Lung (tissue), 12 donors: Measurements from ENCODE around the gene XDH. TPM values are rescaled to one million over a fixed set of nuclear protein-coding genes. Genes with fewer than 3 reads are reported as not detected.

Experiments
- ATAC-seq: fragments of 200-7000 bp; cut with Tn5 transposase; one replicate; pipeline ENCODE4 v1.9.1; 2020; ENCODE audit warnings: moderate number of reproducible peaks; ENCODE audit not compliant: insufficient read depth, low FRiP score
- DNase-seq, 3 donors: peaks; one replicate each; pipeline ENCODE4 v3.0.0-alpha.2; 2013 to 2017
- H3K27ac ChIP-seq, 2 donors: one replicate each; pipeline ENCODE4 v1.5.1; 2013; ENCODE audit warnings: mild to moderate bottlenecking in 2 of 2, moderate library complexity in 2 of 2, control low read depth in 1 of 2, inconsistent platforms in 1 of 2, low read depth in 1 of 2, low read length in 1 of 2
- H3K27me3 ChIP-seq, 3 donors: one replicate each; pipeline ENCODE4 v1.5.1; 2013; ENCODE audit warnings: low read length in 2 of 3; ENCODE audit not compliant: control insufficient read depth in 3 of 3, insufficient read depth in 3 of 3
- H3K36me3 ChIP-seq, 4 donors: one replicate each; pipeline ENCODE4 v1.5.1; 2013; ENCODE audit warnings: low read length in 4 of 4, mild to moderate bottlenecking in 1 of 4, moderate library complexity in 1 of 4; ENCODE audit not compliant: control insufficient read depth in 4 of 4, insufficient read depth in 4 of 4
- H3K4me1 ChIP-seq, 5 donors: one replicate each; pipeline ENCODE4 v1.5.1; 2013; ENCODE audit warnings: low read length in 5 of 5, mild to moderate bottlenecking in 2 of 5, moderate library complexity in 1 of 5; ENCODE audit not compliant: control insufficient read depth in 5 of 5, insufficient read depth in 5 of 5
- H3K4me3 ChIP-seq: one replicate; pipeline ENCODE4 v1.5.1; 2013; ENCODE audit warnings: mild to moderate bottlenecking, control low read depth, moderate library complexity
- H3K9ac ChIP-seq, 2 donors: one replicate each; pipeline ENCODE4 v1.5.1; 2013; ENCODE audit warnings: low read length in 2 of 2, control low read depth in 1 of 2; ENCODE audit not compliant: insufficient read depth in 1 of 2
- H3K9me3 ChIP-seq, 4 donors: one replicate each; pipeline ENCODE4 v1.5.1; 2013; ENCODE audit warnings: low read length in 3 of 4, mild to moderate bottlenecking in 1 of 4, moderate library complexity in 1 of 4; ENCODE audit not compliant: control insufficient read depth in 4 of 4, insufficient read depth in 3 of 4
- WGBS, 2 donors: extraction: QIAGEN DNeasy Blood & Tissue Kit; methylation state at CpG; one replicate each; pipeline ENCODE4 v1.1.7; 2013; 5-methylcytosine and 5-hydroxymethylcytosine counted together
- polyA plus RNA-seq, 2 donors: library from polyadenylated mRNA; stranded (reverse); fragments of 200-250 nt; gene quantifications; one replicate each; pipeline ENCODE4 v1.2.1, GENCODE V29; 2013
- total RNA-seq, 2 donors: library from RNA; depleted of rRNA in 1 of 2; stranded (reverse); fragments of >200 nt in 1 of 2; gene quantifications; one replicate each; pipeline ENCODE4 v1.2.1, GENCODE V29; 2014 to 2021
- TF ChIP-seq, protein P1 (sequence below): IDR thresholded peaks from 2 replicates; pipeline ENCODE4 v1.5.1; 2012; ENCODE audit warnings: mild to moderate bottlenecking; ENCODE audit errors: control extremely low read depth, extremely low read depth
- donor health status: control.
- donor health status: control.
- donor health status: Bipolar disorder and iron deficiency.
- donor health status: healthy.
- donor health status: DM: yes; HTN: yes; CAD: no.

The XDH gene
- total and polyA plus RNA-seq, 4 donors = 0.12 to 1.5 (median 0.60) TPM

DNA sequence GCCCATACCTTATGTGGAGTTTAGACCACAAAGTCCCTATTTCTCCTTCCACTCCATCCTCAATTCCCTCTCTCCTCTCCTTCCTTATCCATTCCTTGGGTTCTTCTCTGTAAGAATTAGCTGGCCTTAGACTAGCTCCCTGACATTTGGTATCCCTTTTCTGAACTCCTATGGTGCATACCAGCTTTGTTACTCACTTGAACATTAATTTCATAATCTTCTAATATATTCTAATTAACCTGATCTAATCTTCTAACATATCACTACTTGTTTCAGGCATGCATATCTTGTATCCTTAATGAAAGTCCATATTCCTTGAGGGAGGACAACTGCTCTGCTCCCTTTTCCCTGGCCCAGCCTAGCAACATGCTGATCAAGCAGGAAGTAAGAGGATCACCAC lies 114.2 kb downstream of the XDH start:
- ATAC-seq (no peak), DNase-seq (no peak)
- Histone ChIP-seq H3K4me1 (peaks cover 0 to 32% (median 14%) of the 10 kb centered on the region in 5 donors), H3K36me3 (no peaks in the 10 kb centered on the region), H3K9ac (no peak overlapping the region), H3K27ac (no peak overlapping the region), H3K9me3 (no peaks in the 10 kb centered on the region), H3K27me3 (no peaks in the 10 kb centered on the region), H3K4me3 (no peak overlapping the region)
- TF ChIP-seq, protein P1, sequence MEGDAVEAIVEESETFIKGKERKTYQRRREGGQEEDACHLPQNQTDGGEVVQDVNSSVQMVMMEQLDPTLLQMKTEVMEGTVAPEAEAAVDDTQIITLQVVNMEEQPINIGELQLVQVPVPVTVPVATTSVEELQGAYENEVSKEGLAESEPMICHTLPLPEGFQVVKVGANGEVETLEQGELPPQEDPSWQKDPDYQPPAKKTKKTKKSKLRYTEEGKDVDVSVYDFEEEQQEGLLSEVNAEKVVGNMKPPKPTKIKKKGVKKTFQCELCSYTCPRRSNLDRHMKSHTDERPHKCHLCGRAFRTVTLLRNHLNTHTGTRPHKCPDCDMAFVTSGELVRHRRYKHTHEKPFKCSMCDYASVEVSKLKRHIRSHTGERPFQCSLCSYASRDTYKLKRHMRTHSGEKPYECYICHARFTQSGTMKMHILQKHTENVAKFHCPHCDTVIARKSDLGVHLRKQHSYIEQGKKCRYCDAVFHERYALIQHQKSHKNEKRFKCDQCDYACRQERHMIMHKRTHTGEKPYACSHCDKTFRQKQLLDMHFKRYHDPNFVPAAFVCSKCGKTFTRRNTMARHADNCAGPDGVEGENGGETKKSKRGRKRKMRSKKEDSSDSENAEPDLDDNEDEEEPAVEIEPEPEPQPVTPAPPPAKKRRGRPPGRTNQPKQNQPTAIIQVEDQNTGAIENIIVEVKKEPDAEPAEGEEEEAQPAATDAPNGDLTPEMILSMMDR = no peak

DNA sequence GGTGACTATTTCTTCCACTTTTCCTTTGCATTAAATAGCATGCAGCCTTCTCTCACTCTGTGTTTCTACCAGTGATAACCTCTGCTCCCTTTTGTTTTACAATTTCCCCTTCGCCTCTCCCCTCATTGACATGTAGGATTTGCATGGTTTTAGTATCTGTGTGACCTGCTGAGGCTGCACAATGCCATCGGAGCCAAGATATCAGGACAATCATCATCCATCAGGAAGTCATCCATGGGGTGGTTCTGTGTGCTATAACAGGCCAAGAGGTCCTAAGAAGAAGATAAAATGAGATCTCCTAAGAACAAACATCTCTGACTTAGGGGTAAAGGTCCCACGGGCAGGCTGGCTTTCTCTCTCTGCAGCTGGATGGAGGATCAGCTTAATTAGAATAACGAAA lies 115.0 kb downstream of the XDH start:
- H3K36me3 ChIP-seq = no peaks in the 10 kb centered on the region
- no peak overlapping the region for H3K27ac ChIP-seq
- no peak overlapping the region for H3K9ac ChIP-seq
- no peak overlapping the region for H3K4me3 ChIP-seq
- H3K9me3 ChIP-seq = no peaks in the 10 kb centered on the region
- ATAC-seq = no peak
- no peak for DNase-seq
- TF ChIP-seq, protein P1 = no peak
- 62 to 74% methylated on average over 4 of the region's 4 CpGs for WGBS, 2 donors
- H3K4me1 ChIP-seq = peaks cover 0 to 32% (median 14%) of the 10 kb centered on the region in 5 donors
- H3K27me3 ChIP-seq = no peaks in the 10 kb centered on the region

DNA sequence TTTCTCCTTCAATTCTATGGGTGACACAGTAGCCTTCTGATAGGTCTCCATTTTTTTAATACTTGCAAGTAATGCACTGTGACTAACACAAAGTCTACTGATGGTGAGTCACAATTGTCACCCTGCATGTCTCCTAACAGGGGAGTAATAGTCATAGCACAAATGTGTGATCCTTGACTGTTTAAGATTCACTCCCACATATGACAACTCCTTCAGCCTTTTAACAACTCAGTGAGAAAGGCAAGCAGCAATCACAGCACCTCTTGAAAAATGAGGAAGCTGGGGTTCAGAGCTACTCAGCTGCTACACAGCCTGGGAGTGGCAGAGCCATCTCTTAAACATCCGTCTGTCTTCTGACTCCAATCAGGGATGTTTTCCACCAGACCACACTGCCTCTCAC lies 116.8 kb downstream of the XDH start:
- no peak overlapping the region for H3K4me3 ChIP-seq
- ATAC-seq (peak; percentile 44), DNase-seq (no peak)
- no peaks in the 10 kb centered on the region for H3K27me3 ChIP-seq
- no peaks in the 10 kb centered on the region for H3K9me3 ChIP-seq
- H3K9ac ChIP-seq = no peak overlapping the region
- H3K27ac ChIP-seq = peak overlapping the region in 1 of 2 donors; percentile 81
- TF ChIP-seq, protein P1 = no peak
- peaks cover 0 to 25% (median 6%) of the 10 kb centered on the region in 5 donors for H3K4me1 ChIP-seq
- H3K36me3 ChIP-seq = no peaks in the 10 kb centered on the region
- 10 to 36% methylated on average over 1 of the region's 1 CpG for WGBS, 2 donors

DNA sequence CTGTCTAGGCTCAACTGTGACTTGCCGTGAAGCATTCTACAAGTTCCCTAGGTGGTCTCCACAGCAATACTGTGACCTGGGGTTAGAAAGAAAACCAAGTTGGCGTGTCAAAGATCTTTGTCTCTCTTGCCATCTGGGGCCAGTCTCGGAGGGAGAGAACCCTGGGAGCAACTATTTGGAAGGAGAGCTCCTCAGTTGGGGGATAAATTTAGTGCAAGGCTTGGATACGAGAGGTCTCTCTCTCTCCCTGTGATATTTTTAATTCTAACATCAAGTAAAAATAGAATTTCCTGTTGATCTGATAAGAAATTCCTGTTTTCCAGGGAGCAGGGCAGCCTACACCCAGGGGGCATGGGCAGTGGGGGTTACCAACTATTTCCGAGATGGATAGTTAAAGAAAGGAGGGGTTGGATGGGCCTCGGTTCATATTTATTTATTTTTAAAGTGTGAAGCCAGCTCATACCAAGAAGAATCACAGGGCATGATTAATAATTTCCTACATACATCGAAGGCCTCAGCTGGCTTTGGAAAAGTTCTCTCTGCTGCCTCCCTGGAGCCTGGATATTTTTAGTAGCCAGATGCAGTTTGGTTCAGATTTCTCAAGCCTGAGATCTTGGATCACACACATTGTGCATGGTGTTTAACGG lies 117.8 kb downstream of the XDH start:
- no peak for ATAC-seq
- WGBS, 2 donors = 48 to 66% methylated on average over 8 of the region's 8 CpGs
- Histone ChIP-seq H3K4me3 (no peak overlapping the region), H3K27ac (peak overlapping the region; percentile 37 to 79), H3K27me3 (no peaks in the 10 kb centered on the region), H3K4me1 (peaks cover 0 to 25% (median 5%) of the 10 kb centered on the region in 5 donors), H3K36me3 (no peaks in the 10 kb centered on the region), H3K9me3 (no peaks in the 10 kb centered on the region), H3K9ac (no peak overlapping the region)
- DNase-seq = peak in 1 of 3 donors; percentile 29
- TF ChIP-seq, protein P1 = no peak
